Stimulated activated CD4-positive, alpha-beta T cell treated with anti-CD3 and anti-CD28 coated beads, Interleukin-12 subunit alpha, Interleukin-12 subunit beta, amount 100 ng/mL, for 48 hours (primary cell): ENCODE data around the gene ECPAS.
"Not testable (repeated sequence)": the region's sequence is repeated elsewhere in the genome, so short reads cannot be mapped to it uniquely, and the experiment has no call there.

ENCODE experiments used
- DNase-seq, 3 donors: peaks; one replicate each; pipeline ENCODE4 v3.0.0-alpha.2; 2020; ENCODE audit warnings: low read depth in 2 of 3, low spot score in 1 of 3

The ECPAS gene, protein sequence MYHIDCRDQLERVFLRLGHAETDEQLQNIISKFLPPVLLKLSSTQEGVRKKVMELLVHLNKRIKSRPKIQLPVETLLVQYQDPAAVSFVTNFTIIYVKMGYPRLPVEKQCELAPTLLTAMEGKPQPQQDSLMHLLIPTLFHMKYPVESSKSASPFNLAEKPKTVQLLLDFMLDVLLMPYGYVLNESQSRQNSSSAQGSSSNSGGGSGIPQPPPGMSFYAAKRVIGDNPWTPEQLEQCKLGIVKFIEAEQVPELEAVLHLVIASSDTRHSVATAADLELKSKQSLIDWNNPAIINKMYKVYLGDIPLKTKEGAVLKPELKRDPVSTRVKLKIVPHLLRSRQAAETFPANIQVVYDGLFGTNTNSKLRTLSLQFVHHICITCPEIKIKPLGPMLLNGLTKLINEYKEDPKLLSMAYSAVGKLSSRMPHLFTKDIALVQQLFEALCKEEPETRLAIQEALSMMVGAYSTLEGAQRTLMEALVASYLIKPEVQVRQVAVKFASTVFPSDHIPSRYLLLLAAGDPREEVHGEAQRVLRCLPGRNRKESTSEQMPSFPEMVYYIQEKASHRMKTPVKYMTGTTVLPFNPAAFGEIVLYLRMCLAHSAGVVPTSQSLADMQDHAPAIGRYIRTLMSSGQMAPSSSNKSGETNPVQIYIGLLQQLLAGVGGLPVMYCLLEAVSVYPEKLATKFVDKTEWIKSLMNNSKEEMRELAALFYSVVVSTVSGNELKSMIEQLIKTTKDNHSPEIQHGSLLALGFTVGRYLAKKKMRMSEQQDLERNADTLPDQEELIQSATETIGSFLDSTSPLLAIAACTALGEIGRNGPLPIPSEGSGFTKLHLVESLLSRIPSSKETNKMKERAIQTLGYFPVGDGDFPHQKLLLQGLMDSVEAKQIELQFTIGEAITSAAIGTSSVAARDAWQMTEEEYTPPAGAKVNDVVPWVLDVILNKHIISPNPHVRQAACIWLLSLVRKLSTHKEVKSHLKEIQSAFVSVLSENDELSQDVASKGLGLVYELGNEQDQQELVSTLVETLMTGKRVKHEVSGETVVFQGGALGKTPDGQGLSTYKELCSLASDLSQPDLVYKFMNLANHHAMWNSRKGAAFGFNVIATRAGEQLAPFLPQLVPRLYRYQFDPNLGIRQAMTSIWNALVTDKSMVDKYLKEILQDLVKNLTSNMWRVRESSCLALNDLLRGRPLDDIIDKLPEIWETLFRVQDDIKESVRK (N-terminal part only)

DNA sequence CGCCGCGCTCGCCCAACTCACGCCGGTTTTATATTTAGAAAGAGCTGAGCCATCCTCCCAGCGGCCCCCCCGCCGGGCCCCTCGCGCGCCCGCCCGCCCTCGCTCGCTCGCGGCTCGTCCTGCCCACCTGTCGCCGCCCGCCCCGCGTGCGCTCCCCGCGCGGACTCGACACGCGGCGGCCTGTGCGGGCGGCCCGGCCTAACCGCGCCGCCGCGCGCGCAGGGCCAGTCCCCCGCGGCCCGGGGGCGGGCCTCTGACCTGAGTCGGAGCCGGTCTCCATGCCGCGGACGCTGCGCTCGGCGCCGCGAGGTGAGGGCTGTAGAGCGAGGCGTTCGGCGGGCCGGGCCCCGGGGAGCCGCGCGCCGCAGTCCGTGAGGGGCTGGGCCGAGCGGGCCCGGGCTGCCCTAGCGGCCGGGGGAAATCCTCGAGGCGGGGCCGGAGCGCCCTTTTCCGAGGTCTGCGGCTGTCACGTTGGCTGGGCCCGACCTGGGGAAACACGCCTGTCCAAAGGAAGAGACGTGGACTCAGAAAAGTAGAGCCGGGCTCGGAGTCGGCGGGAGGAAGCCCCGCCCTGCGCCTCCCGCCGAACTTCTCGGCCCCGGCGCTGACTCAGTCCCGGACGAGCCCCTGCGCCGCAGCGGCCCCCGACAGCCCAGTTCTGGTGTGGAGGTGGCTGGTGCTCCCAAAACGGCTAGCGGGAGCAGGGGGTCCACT, at the start of gene ECPAS:
ECPAS (minus strand) TSS at position 526 of the 714 bp plus-strand sequence. CDS start 11,465 bp downstream, outside the sequence.
- DNase-seq, result peak; percentile 46 to 65 (median 46)

DNA sequence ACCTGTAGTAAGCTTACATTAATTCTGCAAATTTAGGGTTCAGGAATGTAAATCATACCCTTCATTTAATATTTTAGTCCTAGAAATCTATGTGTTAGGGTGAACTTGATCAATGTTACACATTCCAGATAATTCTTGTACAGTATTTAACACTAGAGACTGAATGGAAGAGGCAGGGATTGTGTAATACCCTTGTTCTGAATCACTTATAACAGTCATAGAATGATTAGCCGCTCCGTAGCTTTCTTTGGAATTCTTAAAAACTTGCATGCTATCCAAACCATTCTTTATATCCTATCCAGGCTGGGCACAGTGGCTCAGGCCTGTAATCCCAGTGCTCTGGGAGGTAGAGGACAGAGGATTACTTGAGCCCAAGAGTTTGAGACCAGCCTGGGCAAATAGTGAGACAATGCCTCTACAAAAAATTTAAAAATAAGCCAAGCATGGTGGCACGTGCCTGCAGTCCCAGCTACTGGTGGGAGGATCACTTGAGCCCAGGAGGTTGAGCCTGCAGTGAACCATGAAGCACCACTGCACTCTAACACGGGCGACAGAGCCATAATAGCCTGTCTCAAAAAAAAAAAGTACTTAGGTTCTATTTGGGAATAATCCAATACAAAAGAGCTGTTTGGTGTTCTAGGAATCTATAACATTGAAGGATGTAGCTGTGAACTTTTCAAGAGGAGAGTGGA, 49.1 kb upstream of the ECPAS start:
- DNase-seq, result no peak

DNA sequence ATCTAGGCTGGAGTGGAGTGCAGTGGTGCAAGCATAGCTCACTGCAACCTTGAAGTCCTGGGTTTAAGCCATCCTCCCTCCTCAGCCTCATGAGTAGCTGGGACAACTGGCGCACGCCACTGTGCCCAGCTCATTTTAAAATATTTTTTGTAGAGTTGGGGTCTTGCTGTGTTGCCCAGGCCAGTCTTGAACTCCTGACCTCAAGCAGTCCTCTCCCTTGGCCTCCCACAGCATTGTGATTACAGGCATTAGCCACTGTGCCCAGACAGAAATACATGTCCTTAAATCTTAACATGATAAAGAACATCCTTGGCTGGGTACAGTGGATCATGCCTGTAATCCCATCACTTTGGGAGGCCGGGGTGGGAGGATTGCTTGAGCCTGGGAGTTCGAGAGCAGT, 47.5 kb upstream of the ECPAS start:
- DNase-seq, result no peak

DNA sequence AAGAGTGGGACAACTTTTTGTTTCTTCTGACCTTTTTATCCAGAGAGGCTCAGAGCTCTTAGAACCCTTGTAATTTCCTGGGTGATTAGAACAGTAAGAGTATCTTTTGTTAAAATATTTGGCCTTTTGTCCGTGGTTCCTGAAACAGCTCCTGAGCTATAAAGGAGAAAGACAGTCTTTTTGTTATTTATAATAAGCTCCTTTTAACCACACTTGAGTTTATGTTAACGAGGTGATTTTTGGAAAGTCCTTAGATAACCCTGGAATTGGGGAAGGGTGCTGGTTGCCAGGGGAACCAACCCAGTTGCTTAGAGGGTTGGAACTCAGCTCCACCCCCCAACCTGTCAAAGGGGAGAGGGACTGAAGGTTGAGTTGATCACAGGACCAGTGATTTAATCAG, 45.6 kb upstream of the ECPAS start:
- no peak for DNase-seq

DNA sequence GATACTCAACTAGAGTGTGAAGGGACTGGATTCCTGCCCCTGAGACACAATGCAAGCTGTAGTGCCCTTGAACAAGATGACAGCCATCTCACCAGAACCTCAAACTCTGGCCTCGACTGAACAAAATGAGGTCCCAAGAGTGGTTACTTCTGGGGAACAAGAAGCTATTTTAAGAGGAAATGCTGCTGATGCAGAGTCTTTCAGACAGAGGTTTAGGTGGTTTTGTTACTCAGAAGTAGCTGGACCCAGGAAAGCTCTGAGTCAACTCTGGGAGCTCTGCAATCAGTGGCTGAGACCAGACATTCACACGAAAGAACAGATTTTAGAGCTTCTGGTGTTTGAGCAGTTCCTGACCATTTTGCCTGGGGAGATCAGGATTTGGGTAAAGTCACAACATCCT, 43.2 kb upstream of the ECPAS start:
- DNase-seq, result peak in 1 of 3 donors; percentile 5

DNA sequence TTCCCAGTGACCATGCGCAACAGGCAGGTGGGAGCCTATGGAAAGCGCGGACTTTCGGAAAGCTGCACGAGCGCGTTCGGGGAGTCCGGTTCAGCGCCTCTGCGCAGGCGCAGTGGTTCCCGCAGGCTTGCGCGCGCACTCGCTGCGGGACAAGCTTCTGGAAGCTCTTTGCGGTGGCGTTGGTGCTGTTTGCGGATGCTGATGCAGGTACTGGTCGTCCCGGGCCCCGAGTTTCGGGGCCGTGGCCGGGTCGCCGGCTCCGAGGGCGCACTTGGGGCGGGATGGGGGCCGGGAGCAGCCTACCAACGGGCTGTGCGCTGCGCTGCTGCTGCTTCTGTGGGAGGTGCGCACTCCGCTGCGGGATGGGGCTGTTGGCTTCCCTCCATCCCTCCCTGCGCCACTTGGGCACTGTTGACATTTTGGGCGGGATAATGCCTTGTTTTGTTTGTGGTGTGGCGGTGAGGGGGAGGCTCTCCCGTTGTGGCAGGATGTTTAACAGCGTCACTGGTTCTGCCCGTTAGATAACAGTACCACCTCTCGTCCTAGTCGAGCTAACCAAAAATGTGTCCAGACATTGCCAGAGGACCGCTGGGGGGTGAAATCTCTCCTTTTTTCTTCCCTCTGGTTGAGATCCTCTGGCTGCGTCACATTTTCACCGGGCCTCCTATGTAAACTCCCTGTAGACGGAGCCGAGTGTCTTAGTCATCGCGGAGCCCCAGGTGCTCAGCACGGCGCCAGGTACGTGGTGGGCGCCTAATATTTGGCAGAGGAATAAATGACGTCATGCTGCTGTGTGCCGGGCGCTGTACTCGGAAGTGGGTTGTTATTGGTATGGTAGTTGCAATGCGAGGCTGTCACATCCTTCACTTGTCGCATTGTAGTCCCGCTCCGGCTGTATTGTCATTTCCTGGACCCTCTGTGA, 41.1 kb upstream of the ECPAS start, which contains the start of gene ZNF483:
ZNF483 (plus strand) TSS at position 124 of the 922 bp plus-strand sequence. CDS start 2,217 bp downstream, outside the sequence.
- peak; percentile 33 to 54 (median 41) for DNase-seq

DNA sequence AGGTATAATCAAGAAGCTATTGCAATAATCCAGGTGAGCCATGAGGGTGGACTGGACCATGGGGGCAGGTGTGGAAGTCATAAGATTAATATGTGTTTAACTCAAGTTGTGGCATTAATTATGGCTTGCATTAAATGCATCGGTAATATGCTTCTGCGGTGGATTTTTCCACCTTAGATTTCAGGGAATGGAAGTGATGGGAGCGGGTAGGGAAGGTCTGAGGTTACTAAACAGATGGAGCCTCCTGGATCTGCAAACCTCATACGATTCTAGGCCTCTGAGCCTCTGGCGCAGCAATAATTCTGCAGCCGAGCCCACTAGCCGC, 40.5 kb upstream of the ECPAS start:
- no peak for DNase-seq

DNA sequence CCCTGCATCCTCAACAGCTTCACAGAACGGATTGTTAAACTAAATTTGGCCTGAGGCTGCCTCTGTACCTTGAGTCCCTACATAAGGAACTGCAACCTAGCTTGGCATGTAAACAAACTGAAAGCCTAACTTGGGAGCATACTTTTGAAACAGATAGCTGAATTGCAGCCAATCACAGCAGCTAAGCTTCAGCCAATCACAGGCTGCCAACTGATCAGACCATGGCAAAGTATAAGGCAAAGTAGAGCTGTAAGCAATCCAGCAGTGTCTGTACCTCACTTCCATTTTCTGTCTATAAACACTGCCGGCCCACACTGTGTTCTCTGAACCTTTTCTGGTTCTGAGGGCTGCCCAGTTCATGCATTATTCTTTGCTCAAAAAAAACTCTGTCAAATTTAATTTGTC, 31.9 kb upstream of the ECPAS start:
- no peak for DNase-seq

DNA sequence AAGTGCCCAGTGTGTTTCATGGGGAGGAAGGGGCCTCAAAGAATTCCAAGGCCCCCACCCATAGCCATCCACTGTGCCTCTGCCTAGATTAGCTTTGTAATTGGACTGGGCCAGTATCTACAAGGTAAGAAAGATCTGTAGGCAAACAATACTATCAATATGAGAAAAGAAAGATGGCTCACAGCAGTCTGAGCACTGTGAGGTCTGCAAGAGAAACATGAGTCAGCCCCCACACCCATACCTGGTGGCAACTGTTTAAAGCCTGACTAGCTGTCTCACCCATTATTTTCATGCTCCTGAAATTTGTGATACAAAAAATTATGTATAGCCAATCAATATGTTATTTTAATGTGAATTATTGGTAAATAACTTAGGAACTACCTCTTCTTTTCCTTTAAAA, 30.8 kb upstream of the ECPAS start:
- no peak for DNase-seq

DNA sequence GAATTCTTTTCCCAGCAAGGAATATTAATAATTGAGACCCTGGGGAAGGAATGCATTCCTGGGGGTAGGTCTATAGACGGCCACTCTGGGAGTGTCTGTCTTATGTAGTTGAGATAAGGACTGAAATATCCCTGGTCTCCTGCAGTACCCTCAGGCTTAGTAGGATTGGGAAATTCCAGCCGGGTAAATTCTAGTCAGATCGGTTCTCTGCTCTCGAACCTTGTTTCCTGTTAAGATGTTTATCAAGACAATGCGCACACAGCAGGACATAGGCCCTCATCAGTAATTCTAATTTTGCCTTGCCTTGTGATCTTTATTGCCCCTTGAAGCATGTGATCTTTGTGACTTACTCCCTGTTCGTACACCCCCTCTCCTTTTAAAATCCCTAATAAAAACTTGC, 27.4 kb upstream of the ECPAS start:
- DNase-seq, result not testable (repeated sequence)

DNA sequence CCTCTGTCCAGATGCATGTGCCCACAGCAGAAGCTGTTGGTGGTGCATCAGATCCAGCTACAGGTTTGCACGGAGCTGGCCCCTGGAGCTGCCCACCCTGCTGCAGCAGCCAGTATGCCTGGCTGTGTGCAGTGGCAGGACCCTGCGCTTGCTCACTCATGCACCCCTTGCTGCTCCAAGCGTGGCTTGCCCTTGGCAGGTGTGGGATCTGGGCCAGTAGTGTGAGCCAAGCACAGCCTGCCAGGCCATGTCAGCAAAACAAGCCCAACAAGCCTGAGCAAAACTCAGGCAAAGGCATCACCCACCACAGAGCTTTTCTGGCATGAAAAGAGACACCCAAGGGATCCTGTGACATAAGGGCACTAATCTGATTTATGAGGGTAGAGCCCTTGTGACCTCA, 18.3 kb upstream of the ECPAS start:
- DNase-seq, result no peak

DNA sequence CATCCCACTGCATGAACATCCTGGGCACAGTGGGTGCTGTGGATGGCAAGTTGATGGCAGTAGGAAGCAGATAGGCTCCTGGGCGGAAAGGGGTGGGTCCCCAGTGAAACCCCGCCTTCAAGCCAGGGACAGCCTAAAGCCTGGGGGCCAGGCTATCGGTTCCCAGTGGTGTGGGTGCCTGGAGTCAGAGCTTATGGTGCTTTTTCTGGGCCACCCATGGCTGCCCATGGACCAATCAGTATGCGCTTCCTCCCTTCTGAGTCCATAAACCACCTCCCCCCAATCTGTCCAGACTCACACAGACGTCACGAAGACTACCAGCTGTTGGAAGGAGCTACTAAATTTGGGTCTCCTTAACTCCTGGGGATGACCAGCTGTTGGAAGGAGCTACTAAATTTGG, 17.5 kb upstream of the ECPAS start:
- no peak for DNase-seq

DNA sequence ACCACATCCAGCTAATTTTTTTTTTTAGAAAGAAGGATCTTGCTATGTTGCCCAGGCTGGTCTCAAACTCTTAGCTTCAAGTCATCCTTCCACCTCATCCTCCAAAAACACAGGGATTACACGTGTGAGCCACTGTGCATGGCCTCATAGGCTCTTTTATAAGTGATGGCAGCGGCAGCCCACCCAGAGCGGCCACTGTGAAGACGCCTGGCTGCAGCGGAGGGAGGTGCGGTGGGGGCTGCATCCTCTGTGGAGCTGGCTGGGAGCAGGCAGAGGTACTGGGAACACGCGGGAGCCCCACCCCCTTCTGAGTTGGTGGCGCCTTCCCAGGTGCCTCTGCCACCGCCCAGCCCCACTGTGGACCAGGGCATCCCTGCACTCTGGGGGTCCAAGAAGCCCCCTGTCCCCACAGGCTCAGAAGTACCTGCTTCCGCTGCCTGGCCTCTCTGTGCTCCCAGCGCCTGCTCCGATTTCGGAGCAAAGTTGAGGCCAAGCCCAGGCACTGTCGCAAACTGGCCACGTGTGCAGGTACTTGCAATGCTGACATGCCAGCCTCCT, 16.9 kb upstream of the ECPAS start:
- DNase-seq, result no peak

DNA sequence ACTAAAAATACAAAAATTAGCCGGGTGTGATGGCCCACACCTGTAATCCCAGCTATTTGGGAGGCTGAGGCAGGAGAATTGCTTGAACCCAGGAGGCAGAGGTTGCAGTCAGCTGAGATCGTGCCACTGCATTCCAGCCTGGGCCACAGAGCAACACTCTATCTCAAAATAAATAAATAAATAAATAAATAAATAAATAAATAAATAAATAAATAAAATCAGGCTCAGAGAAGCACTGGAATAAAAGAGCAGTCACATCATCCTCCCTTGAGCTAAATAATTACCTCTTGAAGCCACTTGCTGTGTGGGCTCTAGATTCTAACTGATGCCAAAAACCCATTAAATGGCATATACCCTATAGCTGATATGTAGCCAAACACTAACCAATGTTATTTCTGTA, 13.0 kb upstream of the ECPAS start:
- DNase-seq, result not testable (repeated sequence)

DNA sequence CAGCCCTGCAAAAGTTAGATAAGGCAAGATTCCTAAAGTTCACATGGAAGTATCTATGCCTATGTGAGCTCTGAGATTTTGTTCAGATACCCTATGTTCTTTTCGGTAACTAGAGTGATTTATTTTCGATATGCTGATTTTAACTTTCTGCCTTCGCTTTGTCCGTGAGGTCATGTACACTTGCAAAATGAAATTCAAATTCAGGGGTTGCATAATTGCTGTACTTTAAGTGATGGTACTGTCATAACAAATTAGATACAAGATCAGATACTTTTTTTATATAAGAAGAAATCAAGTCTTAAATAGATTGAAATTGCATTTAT, 350 bp upstream of the ECPAS start:
- no peak for DNase-seq

DNA sequence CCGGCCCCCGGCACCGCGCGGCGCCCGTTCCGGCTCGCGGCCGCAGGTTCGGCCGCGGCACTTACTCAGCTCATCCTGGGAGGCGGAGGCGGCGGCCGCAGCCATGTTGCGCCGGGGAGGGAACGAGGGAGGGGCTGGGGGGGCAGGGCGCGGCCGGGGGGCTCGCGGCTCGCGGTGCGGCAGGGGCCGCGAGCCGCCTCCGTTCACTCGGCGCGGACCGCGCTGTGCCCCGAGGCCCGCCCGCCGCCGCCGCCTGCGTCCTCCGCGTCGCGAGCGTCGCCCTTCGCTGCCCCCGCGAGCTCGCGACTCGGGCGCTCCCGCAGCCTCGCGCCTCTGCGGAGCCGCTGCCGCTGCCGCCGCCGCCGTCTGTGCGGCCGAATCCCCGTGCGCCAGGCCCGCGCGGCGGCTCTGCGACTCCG, 735 bp downstream of the ECPAS start:
- DNase-seq, result peak in 2 of 3 donors; percentile 5 to 48

DNA sequence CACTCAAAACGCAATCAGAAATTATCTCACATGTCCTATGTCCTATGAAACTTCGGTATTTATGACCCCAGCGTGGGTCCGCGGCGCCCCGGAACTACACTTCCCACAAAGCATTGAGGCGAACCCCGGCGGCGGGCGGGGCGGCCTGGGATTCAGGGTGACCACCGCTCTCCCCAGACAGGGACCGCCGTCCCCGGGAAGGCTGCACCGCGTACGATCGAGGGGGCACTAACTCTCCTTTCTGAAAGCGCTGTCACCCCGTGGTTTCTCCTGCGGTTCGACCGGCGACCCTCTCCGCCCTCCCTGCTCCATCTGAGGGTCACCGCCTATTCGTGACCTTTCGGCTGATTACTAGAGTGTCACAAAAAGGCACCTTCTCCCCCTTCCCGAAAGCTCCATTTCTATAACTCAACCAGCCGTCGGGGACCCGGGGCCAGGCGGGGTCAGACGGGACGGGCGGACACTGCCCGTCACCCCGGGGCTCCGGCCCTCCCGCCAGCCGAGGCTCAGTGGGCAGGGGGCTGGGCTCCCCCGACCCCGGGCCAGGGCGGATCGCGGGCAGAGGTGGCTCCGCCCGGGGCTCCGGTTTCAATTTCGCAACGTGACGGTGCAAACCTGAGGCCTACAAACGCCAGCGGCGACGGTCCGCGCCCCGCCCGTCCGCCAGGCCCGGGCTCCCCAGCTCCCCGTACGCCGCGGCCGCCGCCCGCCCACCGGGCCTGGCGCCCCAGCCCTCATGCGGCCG, 1.3 kb downstream of the ECPAS start:
- peak; percentile 37 to 49 (median 46) for DNase-seq
